Suprapubic skin (tissue), 4 donors: ENCODE measurements around the gene GRIK3.

Experiments used
- CTCF ChIP-seq, 2 donors: fragments of 200-600 bp in 1 of 2; fragments of 450-650 bp in 1 of 2; sonication (generic) in 1 of 2; IDR thresholded peaks; one replicate each; pipeline ENCODE4 v1.5.1; 2016 to 2019; ENCODE audit warnings: antibody characterized with exemption in 2 of 2, mild to moderate bottlenecking in 1 of 2, moderate library complexity in 1 of 2
- EP300 ChIP-seq: sonication (generic); formaldehyde crosslinking; IDR thresholded peaks from one replicate; pipeline ENCODE4 v1.6.1; 2017; ENCODE audit warnings: antibody characterized with exemption
- POLR2A ChIP-seq, 2 donors: fragments of 450-650 bp; IDR thresholded peaks; one replicate each; pipeline ENCODE4 v1.6.1; 2017; ENCODE audit warnings: antibody characterized with exemption in 2 of 2, mild to moderate bottlenecking in 2 of 2, moderate library complexity in 2 of 2
- POLR2AphosphoS5 ChIP-seq, 3 donors: sonication (generic); formaldehyde crosslinking; IDR thresholded peaks; one replicate each; pipeline ENCODE4 v1.6.1; 2017; ENCODE audit warnings: antibody characterized with exemption in 3 of 3

- TF ChIP-seq CTCF (IDR thresholded peaks at IDR 0.05) (no peak), POLR2AphosphoS5 (IDR thresholded peaks at IDR 0.05) (no peak), POLR2A (IDR thresholded peaks at IDR 0.05) (no peak), EP300 (no peak)
Measured at GRCh38 chr1:36824390-36824861, 209.9 kb downstream of the GRIK3 start.
